Smooth muscle cell (in vitro differentiated cells): Measurements from ENCODE around the gene PCNX2. TPM values are rescaled to one million over a fixed set of nuclear protein-coding genes. Genes with fewer than 3 reads are reported as not detected.

Source experiments
- DNase-seq: peaks from one replicate; lab custom pipeline; 2025; ENCODE audit not compliant: unreplicated experiment; lab: John Stamatoyannopoulos, UW
- H2AFZ ChIP-seq: fragments of 200-600 bp; sonication (generic); 2 replicates; pipeline ENCODE4 v1.6.0; 2016; ENCODE audit warnings: antibody characterized with exemption, low read depth, mild to moderate bottlenecking
- H3F3A ChIP-seq: fragments of 200-600 bp; sonication (generic); 2 replicates; pipeline ENCODE4 v1.6.0; 2017; ENCODE audit warnings: antibody characterized with exemption, low read depth
- H3K27ac ChIP-seq: fragments of 200-600 bp; sonication (generic); 2 replicates; pipeline ENCODE4 v1.5.1; 2016; ENCODE audit warnings: low read depth, mild to moderate bottlenecking
- H3K27me3 ChIP-seq: fragments of 200-600 bp; sonication (generic); 2 replicates; pipeline ENCODE4 v1.6.1; 2016; ENCODE audit warnings: low read depth, mild to moderate bottlenecking
- H3K36me3 ChIP-seq: fragments of 200-600 bp; sonication (generic); 2 replicates; pipeline ENCODE4 v1.5.1; 2016; ENCODE audit warnings: low read depth
- H3K4me1 ChIP-seq: fragments of 200-600 bp; sonication (generic); 2 replicates; pipeline ENCODE4 v1.5.1; 2016; ENCODE audit warnings: low read depth
- H3K4me2 ChIP-seq: fragments of 200-600 bp; sonication (generic); 2 replicates; pipeline ENCODE4 v1.6.0; 2016; ENCODE audit warnings: mild to moderate bottlenecking
- H3K4me3 ChIP-seq: fragments of 200-600 bp; sonication (generic); 2 replicates; pipeline ENCODE4 v1.5.1; 2016; ENCODE audit warnings: mild to moderate bottlenecking
- H3K79me2 ChIP-seq: fragments of 200-600 bp; sonication (generic); 2 replicates; pipeline ENCODE4 v1.6.0; 2016; ENCODE audit warnings: low read depth, mild to moderate bottlenecking
- H3K9ac ChIP-seq: fragments of 200-600 bp; sonication (generic); 2 replicates; pipeline ENCODE4 v1.6.0; 2016; ENCODE audit warnings: low read depth
- H3K9me3 ChIP-seq: fragments of 200-600 bp; sonication (generic); replicated peaks from 2 replicates; pipeline ENCODE4 v1.5.1; 2016; ENCODE audit warnings: low read depth
- H4K20me1 ChIP-seq: fragments of 200-600 bp; sonication (generic); 2 replicates; pipeline ENCODE4 v1.6.0; 2016; ENCODE audit warnings: low read depth
- WGBS: methylation state at CpG from one replicate; pipeline ENCODE4 v1.1.7; 2016; ENCODE audit warnings: low lambda C conversion rate; 5-methylcytosine and 5-hydroxymethylcytosine counted together
- polyA plus RNA-seq: library from polyadenylated mRNA; unstranded; fragments of >200 nt; fragmentation: Nextera tagmentation; extraction: Ambion mirVana; gene quantifications from 2 replicates; pipeline ENCODE4 v1.2.1, GENCODE V29; 2016
- total RNA-seq: library from RNA; depleted of rRNA; stranded (reverse); fragments of >200 nt; gene quantifications from 2 replicates; pipeline ENCODE4 v1.2.3, GENCODE V29; 2014
- TF ChIP-seq, protein P1 (sequence below): fragments of 200-600 bp; sonication (generic); IDR thresholded peaks from 2 replicates; pipeline ENCODE4 v1.5.1; 2017; ENCODE audit warnings: borderline replicate concordance, mild to moderate bottlenecking, antibody characterized with exemption; ENCODE audit not compliant: insufficient read depth, poor library complexity, severe bottlenecking

PCNX2 gene
- total and polyA plus RNA-seq, 2 experiments from 2014 or later = 4.7 to 18.2 TPM

DNA sequence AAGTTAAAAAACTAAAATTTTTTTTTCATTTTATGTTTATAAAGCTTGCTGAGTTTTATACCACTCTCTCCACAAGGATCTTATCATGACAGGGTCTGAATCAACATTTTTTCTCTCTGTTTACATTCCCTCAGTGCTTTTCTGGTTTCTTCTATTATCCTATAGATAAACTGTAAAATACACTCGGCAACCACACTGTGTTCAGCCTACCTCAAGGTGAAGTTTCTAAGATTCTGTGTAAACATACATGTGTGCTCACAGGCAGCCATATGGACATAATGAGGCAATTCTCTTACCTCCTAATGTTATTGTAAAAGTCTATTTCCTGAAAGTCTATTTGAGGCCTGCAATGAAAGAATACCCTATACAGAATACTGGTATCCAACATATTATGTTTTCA lies 230.5 kb downstream of the PCNX2 start:
- no peaks in the 10 kb centered on the region for H3F3A ChIP-seq
- 34% methylated on average over 1 of the region's 1 CpG for WGBS
- no peaks in the 10 kb centered on the region for H3K9me3 ChIP-seq
- no peak overlapping the region for H3K9ac ChIP-seq
- H3K27me3 ChIP-seq = no peaks in the 10 kb centered on the region
- H3K4me3 ChIP-seq = no peak overlapping the region
- TF ChIP-seq, protein P1, sequence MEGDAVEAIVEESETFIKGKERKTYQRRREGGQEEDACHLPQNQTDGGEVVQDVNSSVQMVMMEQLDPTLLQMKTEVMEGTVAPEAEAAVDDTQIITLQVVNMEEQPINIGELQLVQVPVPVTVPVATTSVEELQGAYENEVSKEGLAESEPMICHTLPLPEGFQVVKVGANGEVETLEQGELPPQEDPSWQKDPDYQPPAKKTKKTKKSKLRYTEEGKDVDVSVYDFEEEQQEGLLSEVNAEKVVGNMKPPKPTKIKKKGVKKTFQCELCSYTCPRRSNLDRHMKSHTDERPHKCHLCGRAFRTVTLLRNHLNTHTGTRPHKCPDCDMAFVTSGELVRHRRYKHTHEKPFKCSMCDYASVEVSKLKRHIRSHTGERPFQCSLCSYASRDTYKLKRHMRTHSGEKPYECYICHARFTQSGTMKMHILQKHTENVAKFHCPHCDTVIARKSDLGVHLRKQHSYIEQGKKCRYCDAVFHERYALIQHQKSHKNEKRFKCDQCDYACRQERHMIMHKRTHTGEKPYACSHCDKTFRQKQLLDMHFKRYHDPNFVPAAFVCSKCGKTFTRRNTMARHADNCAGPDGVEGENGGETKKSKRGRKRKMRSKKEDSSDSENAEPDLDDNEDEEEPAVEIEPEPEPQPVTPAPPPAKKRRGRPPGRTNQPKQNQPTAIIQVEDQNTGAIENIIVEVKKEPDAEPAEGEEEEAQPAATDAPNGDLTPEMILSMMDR = no peak
- DNase-seq = no peak
- no peaks in the 10 kb centered on the region for H4K20me1 ChIP-seq
- peaks cover 8% of the 10 kb centered on the region for H3K4me1 ChIP-seq
- H3K36me3 ChIP-seq = no peaks in the 10 kb centered on the region
- no peak overlapping the region for H2AFZ ChIP-seq
- no peaks in the 10 kb centered on the region for H3K79me2 ChIP-seq
- H3K4me2 ChIP-seq = no peak overlapping the region
- no peak overlapping the region for H3K27ac ChIP-seq

GRCh38 chr1:233063462-233063861 lies 232.1 kb downstream of the PCNX2 start:
- DNase-seq = no peak
- H3K36me3 ChIP-seq = no peaks in the 10 kb centered on the region
- no peak overlapping the region for H3K4me2 ChIP-seq
- H3F3A ChIP-seq = no peaks in the 10 kb centered on the region
- H4K20me1 ChIP-seq = no peaks in the 10 kb centered on the region
- TF ChIP-seq, protein P1 = no peak
- no peak overlapping the region for H2AFZ ChIP-seq
- H3K4me3 ChIP-seq = no peak overlapping the region
- H3K9me3 ChIP-seq = no peaks in the 10 kb centered on the region
- H3K27ac ChIP-seq = no peak overlapping the region
- no peaks in the 10 kb centered on the region for H3K79me2 ChIP-seq
- H3K4me1 ChIP-seq = peaks cover 9% of the 10 kb centered on the region
- H3K27me3 ChIP-seq = no peaks in the 10 kb centered on the region
- H3K9ac ChIP-seq = no peak overlapping the region

DNA sequence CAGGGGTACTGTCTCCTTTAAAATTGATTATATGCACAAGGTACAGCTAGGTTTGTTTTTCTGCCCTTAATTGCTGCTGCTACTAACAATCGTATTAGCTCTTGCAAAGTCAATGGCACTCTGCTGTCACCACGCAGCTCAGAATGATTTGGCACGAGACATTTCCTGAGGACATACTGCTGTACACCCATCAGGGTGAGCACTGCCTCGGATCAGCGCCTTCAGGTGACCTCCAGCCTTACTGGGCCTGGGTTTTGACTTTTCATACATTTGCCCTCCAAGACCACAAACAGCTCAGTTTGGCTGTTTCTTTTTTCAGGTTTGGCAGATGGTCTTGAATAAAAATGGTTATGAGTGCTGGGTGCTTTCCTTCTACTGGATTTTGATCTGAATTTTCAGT lies 234.3 kb downstream of the PCNX2 start:
- no peak overlapping the region for H3K4me2 ChIP-seq
- H3F3A ChIP-seq = no peaks in the 10 kb centered on the region
- no peak for DNase-seq
- H3K9ac ChIP-seq = no peak overlapping the region
- no peaks in the 10 kb centered on the region for H3K79me2 ChIP-seq
- H3K4me3 ChIP-seq = no peak overlapping the region
- no peaks in the 10 kb centered on the region for H3K9me3 ChIP-seq
- H3K27me3 ChIP-seq = no peaks in the 10 kb centered on the region
- WGBS = 92% methylated on average over 5 of the region's 5 CpGs
- no peaks in the 10 kb centered on the region for H3K36me3 ChIP-seq
- no peak overlapping the region for H2AFZ ChIP-seq
- TF ChIP-seq, protein P1 = no peak
- peaks cover 15% of the 10 kb centered on the region for H3K4me1 ChIP-seq
- no peaks in the 10 kb centered on the region for H4K20me1 ChIP-seq
- no peak overlapping the region for H3K27ac ChIP-seq

DNA sequence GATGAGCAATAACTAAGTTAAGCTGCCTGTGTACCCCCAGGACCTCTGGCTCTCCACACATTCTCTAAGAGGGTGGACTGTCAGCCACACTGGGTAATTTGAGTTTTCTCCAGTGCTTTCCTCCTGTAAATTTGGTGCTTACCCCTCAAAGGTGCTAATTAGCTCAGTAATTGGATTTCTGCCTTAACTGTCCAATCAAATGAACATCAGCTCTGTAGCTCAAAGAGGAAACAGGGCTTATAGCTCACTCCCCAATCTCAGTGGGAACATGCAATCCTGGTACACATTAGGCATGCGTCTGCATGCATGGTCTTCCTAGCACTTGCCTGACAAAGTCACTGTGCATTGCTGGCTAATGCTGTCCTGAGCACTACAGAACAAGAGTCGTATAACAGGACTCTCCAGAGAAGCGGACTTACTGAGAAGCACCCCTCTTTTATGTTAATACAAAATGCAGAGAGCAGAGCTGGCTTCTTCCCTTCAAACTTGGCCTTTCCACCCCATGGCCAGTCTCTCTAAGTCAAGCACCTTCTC lies 235.0 kb downstream of the PCNX2 start:
- H3K27ac ChIP-seq = no peak overlapping the region
- H2AFZ ChIP-seq = no peak overlapping the region
- WGBS = 60% methylated on average over 3 of the region's 3 CpGs
- peaks cover 17% of the 10 kb centered on the region for H3K4me1 ChIP-seq
- H3K36me3 ChIP-seq = no peaks in the 10 kb centered on the region
- no peaks in the 10 kb centered on the region for H3K79me2 ChIP-seq
- no peaks in the 10 kb centered on the region for H3F3A ChIP-seq
- no peak overlapping the region for H3K4me2 ChIP-seq
- no peak for DNase-seq
- H3K4me3 ChIP-seq = no peak overlapping the region
- H3K9ac ChIP-seq = no peak overlapping the region
- no peaks in the 10 kb centered on the region for H4K20me1 ChIP-seq
- TF ChIP-seq, protein P1 = no peak
- no peaks in the 10 kb centered on the region for H3K27me3 ChIP-seq
- H3K9me3 ChIP-seq = no peaks in the 10 kb centered on the region
